Measurements from ENCODE around the gene SCARB1. TPM values are rescaled to one million over a fixed set of nuclear protein-coding genes. Genes with fewer than 3 reads are reported as not detected.

The SCARB1 gene
- total RNA-seq, 2 experiments from 2014 or later, result 36.2 to 38.1 TPM

- ChIA-PET CTCF (interaction anchor here (0.8 to 1.8 kb wide), 2 partner anchors 12 to 24 kb away, joined by 3 to 6 read pairs; no protein-coding TSS in a partner anchor), POLR2A (interaction anchor here (0.6 kb wide), 2 partner anchors 29 to 62 kb away, joined by 3 to 4 read pairs; no protein-coding TSS in a partner anchor)
- ATAC-seq (peak; percentile 52), DNase-seq (no peak)
- Mint-ChIP-seq H3K4me1 (ENCODE audit: low read depth) (peaks cover 18% of the 10 kb centered on the region), H3K36me3 (ENCODE audit: low read depth) (no peaks in the 10 kb centered on the region), H3K4me3 (no peak overlapping the region), H3K27ac (no peak overlapping the region), H3K9me3 (no peaks in the 10 kb centered on the region), H3K27me3 (peaks cover 14% of the 10 kb centered on the region)
- TF ChIP-seq CTCF (IDR thresholded peaks at IDR 0.05), result no peak
- intact Hi-C loops (cut with micrococcal nuclease), result no loop called here
Measured at GRCh38 chr12:124747426-124748161, 116.1 kb downstream of the SCARB1 start.

GRCh38 chr12:124746649-124747425 is 116.8 kb downstream of the SCARB1 start:
- peaks cover 12% of the 10 kb centered on the region for H3K27me3 Mint-ChIP-seq
- H3K27ac Mint-ChIP-seq, result no peak overlapping the region
- no peak overlapping the region for H3K4me3 Mint-ChIP-seq
- H3K9me3 Mint-ChIP-seq, result no peaks in the 10 kb centered on the region
- DNase-seq, result no peak
- ATAC-seq, result no peak
- POLR2A ChIA-PET, result interaction anchor here (0.6 kb wide), 1 partner anchor 29 kb away, joined by 3 read pairs; no protein-coding TSS in a partner anchor
- TF ChIP-seq CTCF (IDR thresholded peaks at IDR 0.05), result no peak
- intact Hi-C loops (cut with micrococcal nuclease), result no loop called here
- H3K36me3 Mint-ChIP-seq (ENCODE audit: low read depth), result no peaks in the 10 kb centered on the region
- peaks cover 18% of the 10 kb centered on the region for H3K4me1 Mint-ChIP-seq (ENCODE audit: low read depth)
- CTCF ChIA-PET, result interaction anchor here (0.6 to 1.8 kb wide), 4 partner anchors 11 to 25 kb away, joined by 3 to 6 read pairs (median 3); no protein-coding TSS in a partner anchor

- no peak for TF ChIP-seq CTCF (IDR thresholded peaks at IDR 0.05)
- no peak overlapping the region for H3K27ac Mint-ChIP-seq
- POLR2A ChIA-PET, result no interaction called here
- H3K36me3 Mint-ChIP-seq (ENCODE audit: low read depth), result no peaks in the 10 kb centered on the region
- H3K27me3 Mint-ChIP-seq, result peaks cover 8% of the 10 kb centered on the region
- intact Hi-C loops (cut with micrococcal nuclease), result no loop called here
- ATAC-seq (peak; percentile 63), DNase-seq (peak; percentile 54)
- no peaks in the 10 kb centered on the region for H3K9me3 Mint-ChIP-seq
- peaks cover 21% of the 10 kb centered on the region for H3K4me1 Mint-ChIP-seq (ENCODE audit: low read depth)
- CTCF ChIA-PET, result interaction anchor here (0.6 to 1.8 kb wide), 3 partner anchors 19 to 25 kb away, joined by 3 to 6 read pairs (median 3); no protein-coding TSS in a partner anchor
- no peak overlapping the region for H3K4me3 Mint-ChIP-seq
Measured at GRCh38 chr12:124745891-124746570, 117.6 kb downstream of the SCARB1 start.

- no peak for TF ChIP-seq CTCF (IDR thresholded peaks at IDR 0.05)
- DNase-seq (no peak), ATAC-seq (no peak)
- Mint-ChIP-seq H3K27me3 (peaks cover 8% of the 10 kb centered on the region), H3K4me3 (no peak overlapping the region), H3K4me1 (ENCODE audit: low read depth) (peaks cover 25% of the 10 kb centered on the region), H3K27ac (no peak overlapping the region), H3K9me3 (no peaks in the 10 kb centered on the region), H3K36me3 (ENCODE audit: low read depth) (no peaks in the 10 kb centered on the region)
- intact Hi-C loops (cut with micrococcal nuclease), result no loop called here
- ChIA-PET CTCF (no interaction called here), POLR2A (no interaction called here)
Measured at GRCh38 chr12:124745465-124745890, 118.2 kb downstream of the SCARB1 start.
